DMS114 treated with DMSO at 0.1 percent for 48 hours (cell line): Measurements from ENCODE around the gene TGFBR2.
"Not testable (repeated sequence)": the region's sequence is repeated elsewhere in the genome, so short reads cannot be mapped to it uniquely, and the experiment has no call there.

ENCODE experiments used
- DNase-seq: peaks from one replicate; lab custom pipeline; 2025; ENCODE audit not compliant: unreplicated experiment; lab: John Stamatoyannopoulos, UW

The TGFBR2 gene

DNA sequence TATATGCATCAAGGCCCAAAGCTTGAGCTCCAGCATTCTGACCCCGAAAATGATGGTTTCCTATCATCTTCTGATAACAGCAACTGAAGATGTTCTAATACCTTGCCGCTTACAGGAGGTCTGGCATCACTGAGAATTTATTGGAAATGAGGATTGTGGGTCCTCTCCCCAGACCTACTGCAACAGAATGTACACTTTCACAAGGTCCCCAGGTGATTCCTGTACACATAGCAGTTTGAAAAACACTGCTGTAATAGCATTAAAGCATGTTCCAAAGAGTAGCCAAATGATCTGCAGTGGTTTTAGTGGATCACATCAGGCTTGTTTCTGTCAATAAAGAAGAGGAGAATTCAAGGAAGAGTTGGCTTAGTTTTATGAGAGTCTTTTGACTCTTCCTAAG is 11.3 kb downstream of the TGFBR2 start:
- no peak for DNase-seq

DNA sequence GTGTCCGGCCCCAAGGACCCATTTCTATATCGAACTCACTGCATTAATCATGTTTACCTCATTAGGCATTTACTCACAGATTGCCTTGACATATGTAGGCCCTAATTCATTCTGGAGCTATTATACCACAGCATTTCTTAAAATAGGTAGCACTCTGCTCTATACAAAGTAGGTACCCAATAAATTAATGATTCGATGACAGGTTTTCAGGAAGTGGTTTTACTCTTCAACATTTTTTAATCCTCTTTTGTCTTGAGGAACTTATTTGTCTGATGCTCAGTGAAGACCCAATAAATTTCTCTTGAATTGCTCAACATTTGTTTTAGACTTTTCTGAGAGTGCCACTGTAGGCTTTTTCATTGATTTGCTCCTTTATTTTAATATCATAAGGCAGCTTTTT is 12.1 kb downstream of the TGFBR2 start:
- DNase-seq: no peak

DNA sequence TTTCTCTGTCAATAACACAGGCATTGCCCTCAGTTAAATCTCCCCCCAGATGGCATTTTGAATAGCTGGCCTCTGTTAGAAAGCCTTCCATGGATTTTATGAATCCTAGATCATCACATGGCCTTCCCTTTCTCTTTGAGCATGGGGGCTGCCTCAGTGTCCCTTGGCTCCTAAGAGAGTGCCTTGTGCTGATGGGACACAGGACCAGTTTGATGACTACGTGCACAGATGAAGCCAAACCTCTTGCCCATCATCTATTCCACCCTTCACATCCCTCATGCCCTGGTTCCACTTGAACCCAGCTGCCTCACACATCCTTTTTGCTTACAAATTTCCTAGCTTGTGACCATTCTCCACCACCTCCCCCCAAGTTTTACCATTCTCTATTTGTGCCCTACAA is 12.9 kb downstream of the TGFBR2 start:
- no peak for DNase-seq

DNA sequence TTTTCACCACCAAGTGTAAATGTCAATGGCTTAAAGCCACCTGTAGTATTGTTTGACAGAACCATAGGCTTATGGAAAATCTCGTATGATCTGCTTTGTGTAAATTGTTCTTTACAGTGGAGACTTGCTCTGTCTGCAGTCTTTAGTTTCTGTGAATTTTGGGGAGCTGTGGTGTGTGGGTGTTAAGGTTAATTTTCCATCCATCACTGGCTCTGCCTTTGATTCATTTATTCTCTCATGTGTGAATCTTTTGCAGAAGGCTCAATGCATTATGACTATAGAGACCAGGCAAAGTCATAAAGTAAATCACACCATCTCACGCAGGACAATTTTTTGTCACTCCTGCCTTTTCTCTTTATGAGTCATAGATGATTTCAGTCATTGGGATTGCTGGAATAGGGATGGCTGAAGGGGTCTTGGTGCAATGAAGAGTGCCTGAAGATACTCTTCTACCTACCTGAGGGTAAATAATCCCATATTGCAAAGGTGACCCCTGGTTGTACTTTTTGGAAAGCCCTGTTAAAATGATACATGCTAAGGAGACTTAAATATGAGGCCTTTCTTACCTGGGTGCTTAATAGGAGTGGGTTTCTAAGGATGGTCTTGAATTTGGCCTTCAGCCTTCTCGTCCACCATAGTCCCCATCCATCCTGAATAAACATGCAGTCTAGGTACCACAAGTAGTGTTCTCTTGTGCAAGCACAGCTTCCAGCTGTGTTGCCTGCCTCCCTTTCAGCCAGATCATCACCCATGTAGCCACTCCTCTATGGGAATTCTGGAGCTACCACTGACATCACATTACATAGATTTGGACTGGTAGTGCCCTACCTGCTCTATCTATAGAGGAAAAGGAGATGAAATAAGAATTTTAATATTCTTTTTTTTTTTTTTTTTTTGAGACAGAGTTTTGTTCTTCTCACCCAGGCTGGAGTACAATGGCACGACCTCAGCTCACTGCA is 14.3 kb downstream of the TGFBR2 start:
- DNase-seq: no peak

DNA sequence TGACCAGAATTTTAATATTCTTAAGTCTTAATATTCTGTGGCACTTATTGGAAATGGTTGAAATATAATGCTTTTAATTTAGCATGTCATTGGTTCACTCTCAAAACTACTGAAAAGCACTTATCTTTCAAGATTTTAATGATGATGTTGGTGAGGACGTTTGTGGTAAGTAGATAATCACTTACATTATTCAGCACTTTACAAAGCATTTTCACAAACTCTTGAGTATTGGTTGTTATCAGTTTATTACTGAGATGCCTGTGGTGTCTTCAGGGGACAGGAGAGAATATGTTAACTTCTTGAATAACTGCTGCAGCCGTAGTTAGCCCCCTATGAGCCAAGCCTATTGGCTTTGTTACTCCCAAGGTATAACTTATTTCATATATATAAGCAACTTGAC is 15.2 kb downstream of the TGFBR2 start:
- DNase-seq: no peak

DNA sequence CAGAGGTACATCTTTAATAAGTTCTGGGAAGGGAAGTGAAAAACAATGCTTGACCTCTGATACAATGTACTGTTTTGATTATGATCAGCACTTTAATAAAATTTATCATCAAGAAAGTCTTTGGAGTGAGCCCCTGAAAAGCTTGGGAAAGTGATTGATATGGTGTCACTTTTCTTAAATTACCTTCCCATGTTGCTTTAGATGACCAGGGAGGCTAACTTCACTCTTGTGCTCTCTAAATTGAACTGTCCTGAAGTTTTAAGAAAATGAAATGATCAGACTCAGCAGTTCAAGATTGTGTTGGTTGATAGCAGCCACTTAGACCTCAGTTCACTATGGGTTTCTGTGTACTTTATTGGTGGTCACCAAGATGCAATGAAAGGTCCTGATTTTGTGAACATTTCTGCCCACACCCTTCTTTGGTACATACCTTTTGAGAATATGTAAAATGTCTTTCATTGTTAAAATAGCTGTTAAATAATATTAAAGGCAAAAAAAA is 15.7 kb downstream of the TGFBR2 start:
- no peak for DNase-seq

DNA sequence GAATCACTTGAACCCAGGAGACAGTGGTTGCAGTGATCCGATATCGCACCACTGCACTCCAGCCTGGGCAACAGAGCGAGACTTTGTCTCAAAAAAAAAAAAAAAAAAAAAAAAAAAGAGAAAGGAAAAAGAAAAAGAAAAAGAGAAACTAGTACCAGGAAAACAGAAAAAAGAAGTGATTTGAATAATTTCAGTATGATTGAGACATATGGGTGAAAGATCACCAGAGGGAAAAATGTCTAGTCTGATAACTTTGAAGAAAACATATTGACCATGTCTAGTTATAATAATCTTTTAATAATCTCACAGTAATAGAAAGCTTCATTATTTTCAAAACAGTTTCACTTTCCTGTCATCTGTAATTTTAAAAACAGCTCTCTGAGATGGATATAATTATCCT is 16.4 kb downstream of the TGFBR2 start:
- no peak for DNase-seq

DNA sequence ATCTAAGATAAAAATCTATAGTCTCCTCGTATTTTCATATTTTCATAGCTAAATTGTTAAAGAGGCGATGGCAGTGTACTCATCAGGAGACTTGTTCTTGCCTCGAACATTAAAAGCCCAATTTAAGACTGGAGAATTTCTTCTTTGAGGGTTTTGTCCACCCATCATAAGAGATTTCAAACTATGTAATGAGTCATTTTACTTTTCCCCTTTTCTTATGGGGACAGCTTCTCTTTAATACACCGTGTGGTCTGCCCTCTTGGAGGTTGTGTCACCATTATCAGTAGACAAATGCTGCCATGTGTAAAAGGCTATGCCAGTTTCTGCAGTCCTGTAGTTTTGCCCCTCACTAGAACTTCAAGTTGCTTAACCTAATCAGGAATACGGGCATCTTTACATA is 16.9 kb downstream of the TGFBR2 start:
- no peak for DNase-seq

DNA sequence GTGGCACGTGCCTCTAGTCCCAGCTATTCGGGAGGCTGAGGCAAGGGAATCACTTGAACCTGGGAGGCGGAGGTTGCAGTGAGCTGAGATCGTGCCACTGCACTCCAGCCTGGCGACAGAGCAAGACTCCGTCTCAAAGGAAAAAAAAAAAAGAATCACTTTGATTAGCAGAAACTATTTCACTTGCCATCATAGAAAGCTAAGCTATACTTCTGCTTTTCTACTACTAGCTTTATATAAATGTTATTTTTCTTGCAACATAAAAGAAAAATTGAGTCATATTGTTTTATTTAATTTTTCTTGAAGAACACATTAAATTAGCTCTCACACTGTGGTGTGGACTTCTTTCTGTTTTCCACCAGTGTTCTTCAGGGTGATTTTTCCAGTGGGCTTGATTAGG is 18.1 kb downstream of the TGFBR2 start:
- DNase-seq: not testable (repeated sequence)

DNA sequence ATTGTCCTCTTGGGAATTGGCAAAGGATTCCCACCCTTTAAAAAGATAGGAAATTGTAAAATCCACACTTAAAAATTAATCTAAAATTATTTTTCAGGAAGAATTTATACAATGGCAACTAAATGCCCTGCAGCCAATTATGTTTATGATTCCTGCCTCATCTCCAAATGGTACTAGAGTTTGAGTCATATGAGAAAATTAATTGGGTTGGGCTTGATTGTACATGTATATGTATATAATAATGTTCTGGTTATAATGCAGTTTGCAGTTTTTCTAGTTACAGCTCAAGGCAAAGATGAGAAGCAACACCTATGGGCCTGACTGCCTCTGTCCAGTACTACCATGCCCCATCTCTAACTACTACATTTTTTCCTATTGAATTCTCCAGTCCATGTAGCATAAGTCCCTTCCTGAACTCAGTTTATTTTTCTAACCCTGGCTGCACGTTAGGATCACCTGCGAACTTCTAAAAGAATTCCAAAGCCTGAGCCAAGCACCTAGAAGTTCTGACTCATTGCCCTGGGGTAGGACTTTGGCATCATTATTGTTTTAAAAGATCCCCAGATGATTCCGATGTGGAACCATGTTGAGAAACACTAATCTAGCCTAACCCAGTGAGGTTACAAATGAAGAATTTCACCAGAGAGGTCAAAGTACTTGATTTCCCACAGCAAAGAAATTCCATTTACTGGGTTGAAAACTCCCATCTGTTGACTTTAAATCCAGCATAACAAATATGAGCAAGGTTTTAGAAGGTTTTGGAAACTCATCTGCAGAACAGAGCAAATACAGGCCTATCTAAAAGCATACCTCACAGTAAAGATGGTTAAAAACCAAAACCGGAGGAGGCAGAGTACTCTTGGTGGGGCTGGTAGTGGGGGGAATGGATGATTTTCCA is 19.4 kb downstream of the TGFBR2 start:
- no peak for DNase-seq

DNA sequence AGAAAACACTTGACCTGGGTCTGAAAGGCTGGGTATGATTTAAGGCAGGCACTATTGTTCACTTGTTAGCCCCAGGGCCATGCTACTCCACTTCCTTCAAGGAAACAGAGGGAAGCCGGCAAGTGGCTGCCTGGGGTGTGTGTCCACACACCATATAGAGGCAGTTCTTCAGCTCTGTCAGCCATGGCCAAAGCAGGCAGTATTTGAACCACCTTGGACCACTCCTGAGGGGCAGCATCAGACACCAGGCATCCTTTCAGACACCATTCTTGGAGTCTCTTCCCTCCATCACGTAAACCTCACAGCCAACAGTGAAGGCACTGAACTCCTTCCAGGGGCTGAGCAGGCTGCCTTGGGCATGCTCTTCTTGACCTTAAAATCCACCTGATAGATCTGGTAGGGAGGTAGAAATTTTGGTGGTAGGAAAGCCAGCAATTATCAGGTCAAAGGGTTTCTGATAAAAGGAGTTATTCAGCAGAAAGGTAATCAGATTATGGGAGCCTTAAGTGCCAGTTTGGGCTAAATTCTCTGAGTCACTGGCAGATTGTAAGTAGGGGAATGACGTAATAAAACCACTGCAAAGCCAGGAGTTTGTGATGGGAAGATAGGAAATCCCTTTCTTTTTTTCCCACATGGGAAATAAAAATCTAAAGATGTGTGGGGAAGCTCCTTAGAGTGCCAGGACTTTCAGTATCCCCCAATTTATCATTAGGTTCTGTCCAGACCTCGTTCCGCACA is 20.2 kb downstream of the TGFBR2 start:
- no peak for DNase-seq

DNA sequence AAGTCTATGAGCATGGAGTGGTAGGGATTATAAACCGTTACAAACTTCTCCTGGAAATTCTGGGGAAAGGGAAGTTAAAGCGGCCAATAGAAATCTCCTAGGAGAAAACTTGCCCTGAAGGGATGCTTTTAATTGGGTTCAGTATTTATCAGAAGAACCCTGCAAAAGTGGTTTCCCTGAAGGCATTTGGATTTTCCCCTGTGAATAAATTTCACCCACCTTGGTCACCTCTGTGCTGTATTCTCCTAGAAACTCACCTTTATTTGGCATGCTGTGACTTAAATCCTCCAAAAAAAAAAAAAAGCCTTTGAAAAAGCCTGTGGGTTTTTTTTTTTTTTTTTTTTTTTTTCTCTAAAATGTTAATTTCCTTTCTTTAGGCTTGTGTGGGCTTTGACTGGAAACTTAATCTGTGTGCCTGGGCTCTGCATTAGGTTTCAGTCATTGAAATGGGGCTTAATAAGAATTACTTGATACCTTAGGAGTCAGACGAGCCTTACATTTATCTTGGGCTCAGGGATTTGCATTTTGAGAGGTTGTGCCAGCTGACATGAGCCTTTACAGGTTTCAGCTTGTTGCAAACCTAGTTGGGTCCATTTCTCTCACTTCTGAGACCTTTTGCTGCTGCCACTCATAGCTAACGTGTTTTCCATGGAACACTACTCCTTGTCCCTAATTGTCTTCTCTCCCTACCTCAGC is 22.0 kb downstream of the TGFBR2 start:
- no peak for DNase-seq

DNA sequence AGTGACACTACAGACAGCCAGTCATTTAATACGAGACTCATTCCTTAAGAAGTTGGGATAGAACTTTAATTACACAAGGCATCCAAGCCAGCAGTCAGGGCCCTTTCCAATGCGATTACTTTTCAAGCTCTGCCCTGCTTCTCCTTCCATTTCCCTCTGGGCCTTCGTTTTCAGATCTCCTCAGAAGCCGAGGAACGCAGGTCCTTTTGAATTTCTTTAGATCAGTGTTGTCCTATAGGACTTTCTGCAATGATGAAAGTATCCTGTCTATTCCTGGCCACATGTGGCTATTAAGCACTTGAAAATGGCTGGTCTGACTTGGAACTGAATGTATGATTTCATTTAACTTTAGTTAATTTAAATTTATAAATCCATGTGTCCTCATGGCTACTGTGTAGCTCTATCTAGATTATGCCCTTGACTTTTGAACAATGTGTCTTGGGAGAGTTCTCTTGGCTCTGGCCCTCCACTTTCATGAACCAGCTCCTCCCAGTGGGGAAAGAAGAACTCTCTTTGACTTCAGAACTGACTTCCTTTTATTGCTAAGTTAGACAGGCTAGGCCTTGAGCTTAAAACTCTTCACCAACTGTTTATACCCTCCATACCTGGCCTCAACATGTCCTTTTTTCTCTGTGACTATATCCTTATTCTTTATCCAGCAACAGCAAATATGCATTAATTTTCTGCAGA is 22.6 kb downstream of the TGFBR2 start:
- no peak for DNase-seq

DNA sequence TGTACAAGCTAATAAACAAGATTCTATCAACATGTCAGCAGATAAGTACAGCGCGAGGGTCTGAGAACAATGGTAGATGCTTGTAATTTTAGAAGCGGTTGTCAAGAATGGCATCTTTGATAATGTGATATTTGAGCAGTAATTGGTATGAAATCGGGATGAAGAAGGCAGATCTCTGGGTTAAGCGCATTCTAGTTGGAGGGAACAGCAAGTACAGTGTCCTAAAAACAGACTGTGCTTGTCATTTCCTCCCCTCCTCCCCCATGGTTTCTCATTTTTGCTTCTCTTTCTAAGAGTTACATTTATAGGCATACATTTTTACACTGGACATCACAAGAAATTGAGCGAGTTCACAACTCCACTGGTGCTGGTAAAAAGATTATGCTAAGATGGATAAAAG is 23.3 kb downstream of the TGFBR2 start:
- DNase-seq: no peak

DNA sequence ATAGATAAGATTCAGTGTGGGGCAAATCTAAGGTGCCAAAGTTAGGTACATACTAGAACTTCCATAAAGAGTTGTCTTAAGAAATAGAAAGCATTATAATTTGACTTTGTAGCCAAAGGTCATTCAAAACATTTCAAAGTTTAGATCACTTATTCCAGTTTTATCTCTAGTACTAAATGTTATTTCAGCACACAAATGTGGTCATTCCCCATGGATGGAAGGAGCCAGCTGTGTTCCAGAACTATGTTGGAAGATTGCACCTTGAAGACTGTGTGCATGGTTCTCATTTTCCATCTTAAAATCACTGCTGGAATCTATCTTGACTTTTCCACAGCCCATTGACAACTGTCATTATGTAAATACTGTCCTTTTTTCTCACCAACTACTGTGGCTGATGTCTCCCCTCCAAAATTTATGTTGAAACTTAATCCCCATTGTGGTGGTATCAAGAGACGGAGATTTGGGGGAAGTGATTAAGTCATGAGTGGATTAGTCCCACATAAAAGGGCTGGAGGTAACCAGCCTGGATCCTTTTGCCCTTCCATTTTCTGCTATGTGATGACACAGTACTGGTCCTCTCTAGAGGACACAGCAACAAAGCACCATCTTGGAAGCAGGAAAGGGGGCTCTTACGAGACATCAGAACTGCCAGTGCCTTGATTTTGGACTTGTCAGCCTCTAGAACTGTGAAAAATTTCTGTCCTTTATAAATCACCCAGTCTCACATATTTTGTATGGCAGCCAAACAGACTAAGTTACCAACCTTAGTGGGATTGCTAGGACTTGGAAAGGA is 24.0 kb downstream of the TGFBR2 start:
- no peak for DNase-seq

DNA sequence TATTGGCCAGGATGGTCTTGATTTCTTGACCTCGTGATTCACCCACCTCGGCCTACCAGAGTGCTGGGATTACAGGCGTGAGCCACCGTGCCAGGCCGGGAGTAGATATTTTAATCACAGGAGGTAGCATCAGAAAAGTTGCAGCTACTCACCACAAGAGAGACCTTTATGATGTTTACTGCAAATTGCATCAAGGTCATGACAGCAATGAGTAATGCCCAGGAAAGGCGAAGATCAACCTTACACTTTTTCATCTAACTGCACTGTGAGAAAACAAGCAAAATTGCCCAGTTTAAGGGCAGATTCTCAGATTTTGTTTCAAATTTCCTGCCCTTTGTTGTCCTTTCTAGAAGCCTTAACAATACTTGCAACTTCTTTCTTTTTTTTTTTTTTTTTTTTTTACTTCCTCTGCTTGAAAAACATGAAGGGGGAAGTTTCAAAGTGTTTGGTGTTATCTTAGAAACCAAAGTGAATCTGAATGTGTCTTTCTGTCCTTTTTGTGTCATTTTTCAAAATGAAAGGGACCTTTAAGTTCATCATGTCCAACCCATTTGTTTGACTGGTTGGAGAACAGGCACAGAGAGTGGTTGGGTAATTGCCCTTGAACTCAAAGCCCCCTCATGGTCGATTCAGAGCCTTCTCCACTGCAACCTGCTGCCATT is 25.0 kb downstream of the TGFBR2 start:
- DNase-seq: no peak

DNA sequence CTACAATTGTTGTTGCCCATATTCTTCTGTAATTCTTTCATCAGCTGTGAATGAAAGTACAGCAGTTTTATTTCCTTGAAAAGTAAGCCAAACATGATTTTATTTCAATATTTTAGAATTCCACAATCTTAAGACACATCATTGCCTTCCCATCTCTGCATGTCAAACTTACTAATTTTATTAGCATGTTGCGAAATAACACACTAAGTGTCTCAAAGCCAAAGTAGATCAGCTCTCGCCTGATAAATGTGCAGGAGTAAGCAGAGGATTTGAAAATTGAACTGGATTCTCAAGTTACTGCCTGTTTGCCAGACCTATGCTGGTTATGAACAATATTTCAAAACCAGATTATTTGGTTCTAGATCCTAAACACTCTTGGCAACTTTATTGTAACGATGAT is 25.7 kb downstream of the TGFBR2 start:
- DNase-seq: no peak

DNA sequence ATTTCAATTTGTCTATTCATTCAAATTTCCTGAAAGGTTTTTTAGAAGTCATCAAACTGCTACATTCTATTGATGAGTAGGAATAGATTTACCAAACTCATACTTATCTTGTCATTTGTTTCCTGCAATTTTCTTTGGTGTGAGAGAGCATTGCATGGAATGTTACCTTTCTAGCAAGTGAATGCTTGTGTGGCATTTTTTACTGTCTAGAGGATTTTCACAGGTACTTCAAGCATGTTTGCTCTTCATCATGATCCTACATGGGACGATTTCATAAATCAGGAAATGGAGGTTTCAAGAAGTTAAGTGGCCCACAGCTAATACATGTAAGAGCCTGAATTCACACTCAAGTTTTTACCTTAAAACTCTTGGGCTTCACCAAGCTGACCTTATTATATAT is 26.1 kb downstream of the TGFBR2 start:
- no peak for DNase-seq

DNA sequence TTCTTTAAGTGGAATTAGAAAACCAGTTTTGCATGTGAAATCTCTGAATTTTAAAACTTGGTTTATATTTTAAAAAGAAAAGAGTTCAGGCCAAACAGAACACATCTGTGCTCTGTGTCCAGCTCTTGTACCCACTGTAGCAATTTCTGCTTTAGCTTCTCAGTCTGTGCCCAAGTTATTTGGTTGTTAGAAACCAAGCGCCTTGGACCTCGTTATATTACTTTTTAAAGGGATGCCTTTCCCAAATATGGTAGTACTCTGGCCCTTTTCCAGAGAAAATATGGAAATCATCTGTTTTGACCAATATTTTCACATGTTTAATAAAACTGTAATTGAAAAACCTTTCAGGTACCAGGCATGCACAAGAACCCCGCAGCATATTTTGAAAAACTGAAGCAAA is 27.3 kb downstream of the TGFBR2 start:
- DNase-seq: no peak
